ENCODE results near the gene COMMD3. TPM values are rescaled to one million over a fixed set of nuclear protein-coding genes. Genes with fewer than 3 reads are reported as not detected.

Gene COMMD3
- total and polyA plus RNA-seq, 2 of the 4 experiments (the other 2 are of a cell fraction): 30.8 to 44.8 TPM

- ChIA-PET POLR2A (ENCODE audit: unreplicated experiment) (no interaction called here), CTCF (no interaction called here)
- ATAC-seq (ENCODE audit: low read depth) (no peak), DNase-seq (no peak)
- Histone ChIP-seq H3K36me3 (ENCODE audit: control insufficient read depth, insufficient read depth, low read length) (no peaks in the 10 kb centered on the region), H2BK120ac (ENCODE audit: low read depth, low read length) (no peak overlapping the region), H2AK9ac (replicated peaks; ENCODE audit: low read depth, low read length, poor library complexity) (no peak overlapping the region), H2AFZ (replicated peaks; ENCODE audit: low read length, poor library complexity) (no peak overlapping the region), H4K5ac (ENCODE audit: low read depth, low read length) (no peak overlapping the region), H2BK20ac (ENCODE audit: low read depth, low read length) (no peak overlapping the region), H3K9me3 (ENCODE audit: control insufficient read depth, insufficient read depth, low read length) (0 out of 2 replicates have a peak, but pooled peaks cover 3% of the 10 kb centered on the region), H3K18ac (ENCODE audit: low read depth, low read length) (no peak overlapping the region), H2BK5ac (ENCODE audit: low read depth, low read length, poor library complexity, severe bottlenecking) (no peak overlapping the region), H3K9ac (ENCODE audit: low read depth, low read length) (no peak overlapping the region), H3K4ac (ENCODE audit: low read depth, low read length) (no peak overlapping the region), H3K56ac (ENCODE audit: extremely low read depth, insufficient read depth, low read length) (no peak overlapping the region), H3K4me1 (ENCODE audit: control insufficient read depth, insufficient read depth, low read length) (no peaks in the 10 kb centered on the region), H4K91ac (ENCODE audit: insufficient read depth, low read depth, low read length) (no peak overlapping the region), H2BK15ac (ENCODE audit: low read depth, low read length) (no peak overlapping the region), H3K23ac (ENCODE audit: low read depth, low read length) (peak overlapping the region; percentile 59; the same call in 1 of the 2 replicates), H3K27me3 (ENCODE audit: control insufficient read depth, insufficient read depth, low read length) (peaks cover 13% of the 10 kb centered on the region), H3K14ac (replicated peaks; ENCODE audit: low read depth, low read length) (no peak overlapping the region), H3K4me3 (ENCODE audit: insufficient read depth, low read depth, low read length) (no peak overlapping the region), H3K27ac (ENCODE audit: insufficient read depth, low read length) (no peak overlapping the region), H3K79me1 (ENCODE audit: low read depth in 1 of 2, low read length in 2 of 2) (peaks cover 5 to 17% of the 10 kb centered on the region in 2 experiments), H3K4me2 (ENCODE audit: low read depth, low read length) (no peak overlapping the region), H4K20me1 (ENCODE audit: insufficient read depth, low read length) (peaks cover 9% of the 10 kb centered on the region; the same call in 1 of the 2 replicates), H3K9me1 (ENCODE audit: insufficient read depth, low read length) (no peaks in the 10 kb centered on the region; the same call in 1 of the 2 replicates), H2AK5ac (ENCODE audit: low read depth, low read length) (no peak overlapping the region), H4K8ac (ENCODE audit: low read depth in 2 of 2, low read length in 2 of 2) (no peak overlapping the region)
- in situ Hi-C loops (cut with MboI; ENCODE audit: low sequenced_read_pairs) (loop anchor here (10.0 to 25.0 kb wide), 3 partner anchors 313 to 806 kb away; partner anchors contain the start of gene DNAJC1), dilution Hi-C loops (cut with HindIII; ENCODE audit: low sequenced_read_pairs, unreplicated experiment) (no loop called here), intact Hi-C loops (cut with micrococcal nuclease) (loop anchor here (2.0 to 5.0 kb wide), 3 partner anchors 315 to 821 kb away; partner anchors contain the start of genes DNAJC1 and PIP4K2A)
- TF ChIP-seq BHLHE40 (IDR thresholded peaks at IDR 0.05; ENCODE audit: low read depth, low read length) (no peak), FOS (IDR thresholded peaks at IDR 0.05; ENCODE audit: low read depth, low read length) (no peak), ELK1 (IDR thresholded peaks at IDR 0.05; ENCODE audit: borderline replicate concordance, low read depth, low read length) (no peak), MAZ (IDR thresholded peaks at IDR 0.05; ENCODE audit: borderline replicate concordance, low read depth, low read length) (no peak), MAFK (IDR thresholded peaks at IDR 0.05; ENCODE audit: low read depth, low read length) (no peak), CTCF (conservative IDR thresholded peaks at IDR 0.05; ENCODE audit: low read depth, low read length) (no peak), USF2 (IDR thresholded peaks at IDR 0.05; ENCODE audit: low read depth, low read length) (no peak), NFE2L2 (IDR thresholded peaks at IDR 0.05; ENCODE audit: low read depth, low read length) (no peak), SMC3 (IDR thresholded peaks at IDR 0.05; ENCODE audit: low read depth, low read length) (no peak)
- no TSS peak for BruUV-seq (replicated peaks)
- 100% methylated on average over 1 of the region's 6 CpGs; no CpG with 5 or more reads in 1 of the 2 experiments for WGBS, 2 experiments (ENCODE audit: extremely low coverage in 2 of 2, insufficient read length in 1 of 2)
These were observed 1.8 kb downstream of the COMMD3 start for GRCh38 chr10:22317771-22318565.
